Type B pancreatic cell (in vitro differentiated cells): ENCODE results near the gene TPO. TPM values are rescaled to one million over a fixed set of nuclear protein-coding genes. Genes with fewer than 3 reads are reported as not detected.
"Not testable (repeated sequence)": the region's sequence is repeated elsewhere in the genome, so short reads cannot be mapped to it uniquely, and the experiment has no call there.

ENCODE experiments used
- DNase-seq: peaks from one replicate; pipeline ENCODE4 v3.0.0; 2021; ENCODE audit warnings: mixed read lengths; ENCODE audit not compliant: unreplicated experiment; ENCODE audit errors: extremely low spot score
- H3K27ac Mint-ChIP-seq: 2 replicates; pipeline ENCODE4 v1.8.0; 2021; ENCODE audit warnings: mild to moderate bottlenecking, mixed read lengths
- H3K27me3 Mint-ChIP-seq: 2 replicates; pipeline ENCODE4 v1.8.0; 2021; ENCODE audit warnings: mixed read lengths
- H3K36me3 Mint-ChIP-seq: 2 replicates; pipeline ENCODE4 v1.8.0; 2021; ENCODE audit warnings: mixed read lengths
- H3K4me1 Mint-ChIP-seq: one replicate; pipeline ENCODE4 v1.8.0; 2021; ENCODE audit warnings: mixed read lengths; ENCODE audit not compliant: unreplicated experiment
- H3K4me3 Mint-ChIP-seq: 2 replicates; pipeline ENCODE4 v1.8.0; 2021; ENCODE audit warnings: mild to moderate bottlenecking, mixed read lengths
- H3K9me3 Mint-ChIP-seq: 2 replicates; pipeline ENCODE4 v1.8.0; 2021; ENCODE audit warnings: mixed read lengths
- CTCF ChIP-seq: fragments of 200-600 bp; sonication (generic); conservative IDR thresholded peaks from 2 replicates; pipeline ENCODE4 v1.5.0; 2021; ENCODE audit warnings: antibody characterized with exemption, mild to moderate bottlenecking
- total RNA-seq: library from RNA; stranded (reverse); gene quantifications from 2 replicates; pipeline ENCODE4 v1.2.1, GENCODE V29; 2021; ENCODE audit warnings: low replicate concordance

The TPO gene
- total RNA-seq, 1 donor from 2014 or later: not detected

GRCh38 chr2:1572638-1573037, 159.4 kb downstream of the TPO start:
- peaks cover 24% of the 10 kb centered on the region for H3K27me3 Mint-ChIP-seq
- H3K4me3 Mint-ChIP-seq: no peak overlapping the region
- no peaks in the 10 kb centered on the region for H3K9me3 Mint-ChIP-seq
- no peak for TF ChIP-seq CTCF
- no peak overlapping the region for H3K27ac Mint-ChIP-seq
- no peaks in the 10 kb centered on the region for H3K4me1 Mint-ChIP-seq
- no peaks in the 10 kb centered on the region for H3K36me3 Mint-ChIP-seq
- DNase-seq: no peak

GRCh38 chr2:1577846-1578245, 164.6 kb downstream of the TPO start:
- no peak for DNase-seq
- Mint-ChIP-seq H3K27me3 (peaks cover 20% of the 10 kb centered on the region), H3K4me1 (peaks cover 4% of the 10 kb centered on the region), H3K27ac (no peak overlapping the region), H3K4me3 (no peak overlapping the region), H3K9me3 (no peaks in the 10 kb centered on the region), H3K36me3 (no peaks in the 10 kb centered on the region)
- TF ChIP-seq CTCF: no peak

- DNase-seq, H3K36me3 Mint-ChIP-seq, H3K9me3 Mint-ChIP-seq, H3K4me3 Mint-ChIP-seq, H3K27me3 Mint-ChIP-seq, H3K27ac Mint-ChIP-seq: not testable (repeated sequence)
- peaks cover 10% of the 10 kb centered on the region for H3K4me1 Mint-ChIP-seq
Measured at GRCh38 chr2:1581257-1581964, 168.1 kb downstream of the TPO start.

- Mint-ChIP-seq H3K9me3 (no peaks in the 10 kb centered on the region), H3K27me3 (peaks cover 4% of the 10 kb centered on the region), H3K36me3 (no peaks in the 10 kb centered on the region), H3K4me3 (no peak overlapping the region), H3K4me1 (peaks cover 10% of the 10 kb centered on the region), H3K27ac (no peak overlapping the region)
- no peak for DNase-seq
- no peak for TF ChIP-seq CTCF
Measured at GRCh38 chr2:1581965-1582625, 168.8 kb downstream of the TPO start.

- no peak for TF ChIP-seq CTCF
- no peak overlapping the region for H3K4me3 Mint-ChIP-seq
- H3K4me1 Mint-ChIP-seq: peaks cover 10% of the 10 kb centered on the region
- no peak overlapping the region for H3K27ac Mint-ChIP-seq
- H3K9me3 Mint-ChIP-seq: no peaks in the 10 kb centered on the region
- H3K27me3 Mint-ChIP-seq: peaks cover 4% of the 10 kb centered on the region
- H3K36me3 Mint-ChIP-seq: no peaks in the 10 kb centered on the region
- DNase-seq: no peak
Measured at GRCh38 chr2:1582891-1583341, 169.7 kb downstream of the TPO start.

- no peaks in the 10 kb centered on the region for H3K9me3 Mint-ChIP-seq
- H3K36me3 Mint-ChIP-seq: no peaks in the 10 kb centered on the region
- DNase-seq: no peak
Measured at GRCh38 chr2:1584051-1584531, 170.8 kb downstream of the TPO start.

More at GRCh38 chr2:1584051-1584531, 170.8 kb downstream of the TPO start:
- no peak for TF ChIP-seq CTCF
- Mint-ChIP-seq H3K27ac (no peak overlapping the region), H3K27me3 (peaks cover 4% of the 10 kb centered on the region), H3K4me3 (no peak overlapping the region), H3K4me1 (peaks cover 10% of the 10 kb centered on the region)
